Lower leg skin (tissue), 4 donors: ENCODE measurements around the gene GPI. TPM values are rescaled to one million over a fixed set of nuclear protein-coding genes. Genes with fewer than 3 reads are reported as not detected.
"Not testable (repeated sequence)": the region's sequence is repeated elsewhere in the genome, so short reads cannot be mapped to it uniquely, and the experiment has no call there.

Experiments used
- DNase-seq, 2 donors: peaks; one replicate each; pipeline ENCODE4 v3.0.0-alpha.2; 2019; ENCODE audit warnings: low spot score in 2 of 2
- H3K4me3 ChIP-seq: fragments of 200-600 bp; sonication (generic); 2 replicates; pipeline ENCODE4 v1.5.1; 2017; ENCODE audit warnings: mild to moderate bottlenecking, low read depth; ENCODE audit not compliant: poor library complexity, severe bottlenecking
- CTCF ChIP-seq, 3 donors: fragments of 450-650 bp; IDR thresholded peaks; one replicate each; pipeline ENCODE4 v1.5.1; 2016; ENCODE audit warnings: antibody characterized with exemption in 3 of 3, mild to moderate bottlenecking in 3 of 3, moderate library complexity in 2 of 3
- POLR2A ChIP-seq, 2 donors: fragments of 450-650 bp; IDR thresholded peaks; one replicate each; pipeline ENCODE4 v1.6.1; 2016 to 2017; ENCODE audit warnings: antibody characterized with exemption in 2 of 2, mild to moderate bottlenecking in 1 of 2, moderate library complexity in 1 of 2
- WGBS, 2 donors: methylation state at CpG; one replicate each; pipeline ENCODE4 v1.1.5; 2018; 5-methylcytosine and 5-hydroxymethylcytosine counted together
- intact Hi-C: fragments of 100-400 bp; cut with DNase I; formaldehyde crosslinking; loops from one replicate; pipeline ENCODE4 v1.15.0; 2023; ENCODE audit warnings: low total_unique reads
- total RNA-seq, 4 donors: library from RNA; depleted of rRNA; stranded (reverse); fragments of >200 nt; gene quantifications; one replicate each; pipeline ENCODE4 v1.1.0, GENCODE V29; 2016

GPI gene
- total RNA-seq, 4 donors from 2014 or later = 117 to 195 (median 124) TPM

- DNase-seq = no peak
- TF ChIP-seq CTCF (IDR thresholded peaks at IDR 0.05) (no peak), POLR2A (IDR thresholded peaks at IDR 0.05) (no peak)
- intact Hi-C loops = no loop called here
- WGBS, 2 donors = 88 to 94% methylated on average over 14 of the region's 14 CpGs
- H3K4me3 ChIP-seq = no peak overlapping the region
Observed at GRCh38 chr19:34381399-34382251, 16.6 kb downstream of the GPI start.

GRCh38 chr19:34382471-34382870 lies 17.5 kb downstream of the GPI start:
- DNase-seq = no peak
- intact Hi-C loops = no loop called here
- no peak overlapping the region for H3K4me3 ChIP-seq
- TF ChIP-seq POLR2A (IDR thresholded peaks at IDR 0.05) = no peak
- TF ChIP-seq CTCF (IDR thresholded peaks at IDR 0.05) = no peak
- WGBS, 2 donors = 95 to 96% methylated on average over 4 of the region's 4 CpGs

- TF ChIP-seq POLR2A (IDR thresholded peaks at IDR 0.05) (no peak), CTCF (IDR thresholded peaks at IDR 0.05) (no peak)
- intact Hi-C loops = no loop called here
- DNase-seq = no peak
- 88 to 99% methylated on average over 5 of the region's 5 CpGs for WGBS, 2 donors
- H3K4me3 ChIP-seq = no peak overlapping the region
Observed at GRCh38 chr19:34383599-34383998, 18.6 kb downstream of the GPI start.

- no peak for DNase-seq
- intact Hi-C loops = no loop called here
- H3K4me3 ChIP-seq = no peak overlapping the region
- WGBS, 2 donors = 86 to 88% methylated on average over 9 of the region's 9 CpGs
- TF ChIP-seq CTCF (IDR thresholded peaks at IDR 0.05) = no peak
- no peak for TF ChIP-seq POLR2A (IDR thresholded peaks at IDR 0.05)
Observed at GRCh38 chr19:34386645-34387445, 21.8 kb downstream of the GPI start.

- no peak for DNase-seq
- 71 to 86% methylated on average over 1 of the region's 1 CpG for WGBS, 2 donors
- intact Hi-C loops = no loop called here
- no peak for TF ChIP-seq POLR2A (IDR thresholded peaks at IDR 0.05)
- TF ChIP-seq CTCF (IDR thresholded peaks at IDR 0.05) = no peak
- no peak overlapping the region for H3K4me3 ChIP-seq
Observed at GRCh38 chr19:34387446-34387810, 22.4 kb downstream of the GPI start.

GRCh38 chr19:34388745-34389144 lies 23.7 kb downstream of the GPI start:
- intact Hi-C loops, H3K4me3 ChIP-seq: not testable (repeated sequence)
- WGBS, 2 donors = 95 to 98% methylated on average over 2 of the region's 2 CpGs

More at GRCh38 chr19:34388745-34389144, 23.7 kb downstream of the GPI start:
- DNase-seq = not testable (repeated sequence)
